H1 (cell line): Measurements from ENCODE around the gene IL36A. TPM values are rescaled to one million over a fixed set of nuclear protein-coding genes. Genes with fewer than 3 reads are reported as not detected.

Experiments
- CTCF ChIA-PET: fragments of 300-600 bp; sonication (Branson Sonifier 250); formaldehyde crosslinking; loops from one replicate; lab custom pipeline; 2021; ENCODE audit not compliant: partially characterized antibody; lab: Charles Lee
- POLR2A ChIA-PET: fragments of 300-600 bp; sonication (Branson Sonifier 250); formaldehyde crosslinking; loops from one replicate; lab custom pipeline; 2021; ENCODE audit warnings: inconsistent platforms; ENCODE audit not compliant: partially characterized antibody; lab: Charles Lee
- DNase-seq, 2 experiments: peaks; one replicate each; pipeline versions ENCODE4 v3.0.0 to v3.0.0-alpha.2; 2010 to 2022; ENCODE audit warnings: low spot score in 2 of 2, low read depth in 1 of 2, mixed read lengths in 1 of 2
- FAIRE-seq: peaks from 2 replicates; lab custom pipeline; 2011; peaks lifted over from hg19 to GRCh38; lab: Jason Lieb, UNC
- H2AFZ ChIP-seq: 2 replicates; pipeline ENCODE4 v1.8.1; 2012; ENCODE audit warnings: low read length, inconsistent platforms
- H2AK5ac ChIP-seq: 2 replicates; pipeline ENCODE4 v1.6.1; 2013; ENCODE audit warnings: low read depth, low read length
- H2BK120ac ChIP-seq: replicated peaks from 2 replicates; pipeline ENCODE3; 2013; ENCODE audit warnings: low read depth, low read length, inconsistent platforms
- H2BK12ac ChIP-seq: 2 replicates; pipeline ENCODE4 v1.6.1; 2013; ENCODE audit warnings: low read depth, low read length
- H2BK15ac ChIP-seq: 2 replicates; pipeline ENCODE4 v1.6.1; 2013; ENCODE audit warnings: low read length
- H2BK20ac ChIP-seq: 2 replicates; pipeline ENCODE4 v1.6.1; 2013; ENCODE audit warnings: low read length
- H2BK5ac ChIP-seq: 2 replicates; pipeline ENCODE4 v1.6.1; 2013; ENCODE audit warnings: low read depth, low read length
- H3K14ac ChIP-seq: 2 replicates; pipeline ENCODE4 v1.6.1; 2013; ENCODE audit warnings: inconsistent platforms; ENCODE audit not compliant: insufficient read length
- H3K18ac ChIP-seq: 2 replicates; pipeline ENCODE4 v1.6.1; 2013; ENCODE audit warnings: low read length; ENCODE audit errors: extremely low read depth
- H3K23ac ChIP-seq: 2 replicates; pipeline ENCODE4 v1.6.1; 2013; ENCODE audit warnings: inconsistent platforms; ENCODE audit not compliant: insufficient read length
- H3K23me2 ChIP-seq: 2 replicates; pipeline ENCODE4 v1.6.1; 2013; ENCODE audit warnings: low read depth, low read length
- H3K27ac ChIP-seq: 2 replicates; pipeline ENCODE4 v1.6.1; 2011; ENCODE audit warnings: low read depth, low read length, inconsistent platforms
- H3K27me3 ChIP-seq, 4 experiments: replicated peaks in 1 of 4; 1 replicate in 1 of 4; 2 replicates in 3 of 4; pipeline versions ENCODE4 v1.6.1 to v1.8.1; 2011 to 2013; ENCODE audit warnings: low read length in 3 of 4, mild to moderate bottlenecking in 3 of 4, inconsistent platforms in 2 of 4, mixed read lengths in 2 of 4, moderate library complexity in 1 of 4; ENCODE audit not compliant: control insufficient read depth in 3 of 4, insufficient read depth in 3 of 4; ENCODE audit errors: extremely low read depth in 1 of 4
- H3K36me3 ChIP-seq, 4 experiments: 2 replicates each; pipeline versions ENCODE4 v1.6.1 to v1.8.1; 2011 to 2013; ENCODE audit warnings: mild to moderate bottlenecking in 4 of 4, low read length in 3 of 4, moderate library complexity in 2 of 4, control low read depth in 1 of 4, inconsistent platforms in 1 of 4; ENCODE audit not compliant: insufficient read depth in 4 of 4, control insufficient read depth in 2 of 4
- H3K4ac ChIP-seq: replicated peaks from 2 replicates; pipeline ENCODE3; 2013; ENCODE audit warnings: low read length, low read depth, mixed read lengths, inconsistent platforms; ENCODE audit not compliant: insufficient read length
- H3K4me1 ChIP-seq, 4 experiments: replicated peaks in 1 of 4; 1 replicate in 1 of 4; 2 replicates in 3 of 4; pipeline versions ENCODE4 v1.6.1 to v1.8.1; 2011 to 2013; ENCODE audit warnings: low read length in 3 of 4, inconsistent platforms in 2 of 4, mixed read lengths in 1 of 4; ENCODE audit not compliant: insufficient read depth in 4 of 4, control insufficient read depth in 3 of 4
- H3K4me2 ChIP-seq, 2 experiments: 2 replicates each; pipeline versions ENCODE4 v1.6.1 to v1.8.1; 2011 to 2013; ENCODE audit warnings: low read depth in 2 of 2, low read length in 2 of 2, control low read depth in 1 of 2, inconsistent platforms in 1 of 2, mild to moderate bottlenecking in 1 of 2; ENCODE audit not compliant: insufficient read depth in 1 of 2
- H3K4me3 ChIP-seq, 4 experiments: fragments of 200-600, 300-600 bp in 1 of 4; sonication (generic), shearing (Covaris generic), sonication (Bioruptor Twin) in 1 of 4; 2 replicates each; pipeline versions ENCODE4 v1.5.1 to v1.8.1; 2011 to 2016; ENCODE audit warnings: low read length in 4 of 4, low read depth in 3 of 4, control low read depth in 2 of 4, inconsistent platforms in 2 of 4, mild to moderate bottlenecking in 2 of 4, mixed read lengths in 1 of 4, moderate library complexity in 1 of 4; ENCODE audit not compliant: insufficient read depth in 2 of 4; ENCODE audit errors: extremely low read depth in 1 of 4
- H3K56ac ChIP-seq: replicated peaks from 2 replicates; pipeline ENCODE3; 2013; ENCODE audit warnings: low read depth, mild to moderate bottlenecking, mixed read lengths, low read length, inconsistent platforms; ENCODE audit not compliant: insufficient read length
- H3K79me1 ChIP-seq: 2 replicates; pipeline ENCODE4 v1.6.1; 2013; ENCODE audit warnings: low read depth, low read length, control low read depth
- H3K79me2 ChIP-seq, 2 experiments: 2 replicates each; pipeline versions ENCODE4 v1.6.1 to v1.8.1; 2012 to 2013; ENCODE audit warnings: low read length in 2 of 2, mild to moderate bottlenecking in 2 of 2, inconsistent platforms in 1 of 2; ENCODE audit not compliant: insufficient read depth in 2 of 2, control insufficient read depth in 1 of 2
- H3K9ac ChIP-seq, 4 experiments: replicated peaks in 1 of 4; 1 replicate in 1 of 4; 2 replicates in 3 of 4; pipeline versions ENCODE4 v1.6.1 to v1.8.1; 2011 to 2013; ENCODE audit warnings: low read depth in 3 of 4, low read length in 3 of 4, control low read depth in 2 of 4, mild to moderate bottlenecking in 2 of 4, moderate library complexity in 2 of 4, inconsistent platforms in 1 of 4; ENCODE audit errors: extremely low read depth in 1 of 4
- H3K9me3 ChIP-seq, 2 experiments: 2 replicates each; pipeline versions ENCODE4 v1.6.1 to v1.8.1; 2012 to 2013; ENCODE audit warnings: mild to moderate bottlenecking in 2 of 2, moderate library complexity in 2 of 2, control low read depth in 1 of 2, inconsistent platforms in 1 of 2, low read depth in 1 of 2, low read length in 1 of 2, mixed read lengths in 1 of 2; ENCODE audit not compliant: insufficient read depth in 2 of 2
- H4K20me1 ChIP-seq, 2 experiments: replicated peaks in 1 of 2; 2 replicates each; pipeline versions ENCODE3 to v1.8.1; 2011 to 2013; ENCODE audit warnings: inconsistent platforms in 2 of 2, low read length in 2 of 2, mild to moderate bottlenecking in 1 of 2; ENCODE audit not compliant: insufficient read depth in 2 of 2, control insufficient read depth in 1 of 2
- H4K5ac ChIP-seq: 2 replicates; pipeline ENCODE4 v1.6.1; 2013; ENCODE audit warnings: low read length, low read depth, mixed read lengths, inconsistent platforms; ENCODE audit not compliant: insufficient read length
- H4K8ac ChIP-seq: 2 replicates; pipeline ENCODE4 v1.8.0; 2013; ENCODE audit warnings: mild to moderate bottlenecking, moderate library complexity, low read length, inconsistent platforms; ENCODE audit not compliant: insufficient read depth; ENCODE audit errors: extremely low read depth
- H4K91ac ChIP-seq: replicated peaks from 2 replicates; pipeline ENCODE3; 2013; ENCODE audit warnings: low read length, mixed read lengths, inconsistent platforms; ENCODE audit not compliant: insufficient read length
- ATF2 ChIP-seq: IDR thresholded peaks from 2 replicates; pipeline ENCODE4 v1.6.1; 2012; ENCODE audit warnings: low read length, inconsistent platforms
- SP1 ChIP-seq: IDR thresholded peaks from 2 replicates; pipeline ENCODE4 v1.6.1; 2011; ENCODE audit warnings: low read depth, low read length
- SUZ12 ChIP-seq: fragments of 200-600 bp; sonication (generic); IDR thresholded peaks from 2 replicates; pipeline ENCODE4 v1.6.1; 2012; ENCODE audit warnings: mild to moderate bottlenecking, inconsistent platforms, low read length, moderate library complexity, mixed read lengths
- TAF1 ChIP-seq: IDR thresholded peaks from 2 replicates; pipeline ENCODE4 v1.6.1; 2011; ENCODE audit warnings: mild to moderate bottlenecking, low read depth, low read length
- TCF12 ChIP-seq: IDR thresholded peaks from 2 replicates; pipeline ENCODE4 v1.6.1; 2011; ENCODE audit warnings: low read depth, mild to moderate bottlenecking, low read length
- WGBS, 2 experiments: shearing (Covaris generic) in 1 of 2; methylation state at CpG; one replicate each; pipeline versions ENCODE4 v1.1.6 to v1.1.7; 2013 to 2015; ENCODE audit warnings: low lambda C conversion rate in 2 of 2, mixed read lengths in 2 of 2, inconsistent platforms in 1 of 2, low coverage in 1 of 2, missing lambda C conversion rate in 1 of 2; ENCODE audit not compliant: insufficient replicate concordance in 2 of 2, insufficient coverage in 1 of 2, insufficient read length in 1 of 2; ENCODE audit errors: extremely low coverage in 1 of 2, missing lambda C conversion rate in 1 of 2; 5-methylcytosine and 5-hydroxymethylcytosine counted together
- polyA plus RNA-seq, 7 experiments: library from polyadenylated mRNA; depleted of rRNA in 3 of 7; stranded (reverse) in 5 of 7; unstranded in 2 of 7; fragments of >200 nt in 5 of 7; fragments of 200-250 nt in 2 of 7; gene quantifications; 1 replicate in 5 of 7; 2 replicates in 1 of 7; 4 replicates in 1 of 7; pipeline versions ENCODE4 v1.2.1 to v1.2.3, GENCODE V29; 2011 to 2013; ENCODE audit warnings: missing spikeins in 2 of 7, mixed read lengths in 2 of 7
- total RNA-seq: library from RNA; stranded (reverse); fragmentation: NEBNext Ultra II Directional; extraction: Animal tissue kit (Norgen Biotek cat#: 25700); gene quantifications from 2 replicates; pipeline ENCODE4 v1.2.1, GENCODE V29; 2021

The IL36A gene
- total and polyA plus RNA-seq, 2 of the 8 experiments (the other 6 are each of a cell fraction or from before 2014, with no cell fraction given): not detected

GRCh38 chr2:113015042-113015441 is 9.8 kb downstream of the IL36A start:
- H3K23ac ChIP-seq: no peak overlapping the region
- no peak overlapping the region for H4K5ac ChIP-seq
- ChIA-PET POLR2A (no interaction called here), CTCF (no interaction called here)
- H4K91ac ChIP-seq: no peak overlapping the region
- FAIRE-seq (no peak), DNase-seq (no peak)
- no peak overlapping the region for H3K4me3 ChIP-seq
- H2BK12ac ChIP-seq: no peak overlapping the region
- no peak overlapping the region for H2BK20ac ChIP-seq
- H4K20me1 ChIP-seq: no peaks in the 10 kb centered on the region
- no peaks in the 10 kb centered on the region for H3K36me3 ChIP-seq
- H2AK5ac ChIP-seq: no peak overlapping the region
- 93% methylated on average over 1 of the region's 1 CpG; no CpG with 5 or more reads in 1 of the 2 experiments for WGBS, 2 experiments
- H3K79me1 ChIP-seq: no peaks in the 10 kb centered on the region
- no peaks in the 10 kb centered on the region for H3K23me2 ChIP-seq
- no peak overlapping the region for H4K8ac ChIP-seq
- no peak overlapping the region for H3K4ac ChIP-seq
- no peak overlapping the region for H3K9ac ChIP-seq
- H3K56ac ChIP-seq: no peak overlapping the region
- no peak overlapping the region for H3K4me2 ChIP-seq
- no peak overlapping the region for H3K18ac ChIP-seq
- no peak overlapping the region for H2AFZ ChIP-seq
- no peaks in the 10 kb centered on the region for H3K27me3 ChIP-seq
- H3K79me2 ChIP-seq: no peaks in the 10 kb centered on the region
- H2BK15ac ChIP-seq: no peak overlapping the region
- H2BK120ac ChIP-seq: no peak overlapping the region
- H3K4me1 ChIP-seq: no peaks in the 10 kb centered on the region
- no peak overlapping the region for H3K14ac ChIP-seq
- H3K27ac ChIP-seq: no peak overlapping the region
- no peak overlapping the region for H2BK5ac ChIP-seq
- H3K9me3 ChIP-seq: peaks cover 0 to 4% of the 10 kb centered on the region in 2 experiments; a peak in 1 of 4 replicates
- TF ChIP-seq TAF1 (no peak), ATF2 (no peak), TCF12 (no peak), SUZ12 (no peak), SP1 (no peak)
